Head of caudate nucleus (tissue), 42 donors: ENCODE measurements around the gene GPR78.
"Not testable (repeated sequence)": the region's sequence is repeated elsewhere in the genome, so short reads cannot be mapped to it uniquely, and the experiment has no call there.

Experiments
- DNase-seq, 42 donors: peaks; one replicate each; pipeline versions ENCODE4 v3.0.0 to v3.0.0-alpha.2; 2020 to 2021; ENCODE audit warnings: mixed read lengths in 7 of 42
- intact Hi-C: fragments of 100-400 bp; cut with DNase I; formaldehyde crosslinking; loops from one replicate; pipeline ENCODE4 v1.15.0; 2022

GPR78 gene

GRCh38 chr4:8558080-8558960, 21.9 kb upstream of the GPR78 start:
- no peak for DNase-seq

GRCh38 chr4:8559011-8559410, 21.2 kb upstream of the GPR78 start:
- intact Hi-C loops, result no loop called here
- DNase-seq, result no peak

More at GRCh38 chr4:8558080-8558960, 21.9 kb upstream of the GPR78 start:
- intact Hi-C loops, result no loop called here

- DNase-seq, result no peak
- intact Hi-C loops, result no loop called here
Observed at GRCh38 chr4:8559524-8560264, 20.5 kb upstream of the GPR78 start.

GRCh38 chr4:8560265-8561047, 19.7 kb upstream of the GPR78 start:
- DNase-seq, result no peak
- intact Hi-C loops, result no loop called here

GRCh38 chr4:8564595-8564994, 15.6 kb upstream of the GPR78 start:
- DNase-seq, result no peak
- intact Hi-C loops, result no loop called here

GRCh38 chr4:8568068-8568668, 12.0 kb upstream of the GPR78 start:
- DNase-seq, result no peak
- intact Hi-C loops, result no loop called here

- intact Hi-C loops, result no loop called here
- no peak for DNase-seq
Observed at GRCh38 chr4:8570201-8570600, 10.0 kb upstream of the GPR78 start.

- intact Hi-C loops, result no loop called here
- no peak for DNase-seq
Observed at GRCh38 chr4:8571702-8572685, 8.2 kb upstream of the GPR78 start.

- intact Hi-C loops, result no loop called here
- no peak for DNase-seq
Observed at GRCh38 chr4:8573266-8573665, 6.9 kb upstream of the GPR78 start.

GRCh38 chr4:8574796-8575370, 5.3 kb upstream of the GPR78 start:
- no peak for DNase-seq
- intact Hi-C loops, result no loop called here

- DNase-seq, result no peak
- intact Hi-C loops, result no loop called here
Observed at GRCh38 chr4:8575457-8575856, 4.7 kb upstream of the GPR78 start.

- intact Hi-C loops, DNase-seq: not testable (repeated sequence)
Observed at GRCh38 chr4:8576591-8576990, 3.6 kb upstream of the GPR78 start.

- intact Hi-C loops, result no loop called here
- DNase-seq, result no peak
Observed at GRCh38 chr4:8577046-8577445, 3.1 kb upstream of the GPR78 start.

- intact Hi-C loops, result no loop called here
- no peak for DNase-seq
Observed at GRCh38 chr4:8577972-8578371, 2.2 kb upstream of the GPR78 start.

- intact Hi-C loops, result no loop called here
- no peak for DNase-seq
Observed at GRCh38 chr4:8578717-8579116, 1.5 kb upstream of the GPR78 start.

- intact Hi-C loops, result loop anchor here (10.0 kb wide), 1 partner anchor 115 kb away; no protein-coding TSS in a partner anchor
- DNase-seq, result no peak
Observed at GRCh38 chr4:8579526-8580320, 469 bp upstream of the GPR78 start.
